Naive thymus-derived CD4-positive, alpha-beta T cell (primary cell): Measurements from ENCODE around the gene MAMSTR. TPM values are rescaled to one million over a fixed set of nuclear protein-coding genes. Genes with fewer than 3 reads are reported as not detected.

ENCODE experiments used
- ATAC-seq: fragments of 150-1000 bp; cut with Tn5 transposase; 2 replicates; pipeline ENCODE4 v1.10.0; 2021; ENCODE audit warnings: mild to moderate bottlenecking, moderate library complexity
- CTCF ChIA-PET: fragments of 350-600 bp; sonication (Branson Sonifier 250); formaldehyde crosslinking; loops from one replicate; lab custom pipeline; 2021; ENCODE audit warnings: antibody characterized with exemption; lab: Charles Lee
- POLR2A ChIA-PET: fragments of 350-600 bp; sonication (Branson Sonifier 250); formaldehyde crosslinking; loops from one replicate; lab custom pipeline; 2021; ENCODE audit warnings: antibody characterized with exemption, inconsistent platforms; lab: Charles Lee
- DNase-seq, 9 donors: peaks; one replicate each; pipeline versions ENCODE4 v3.0.0 to v3.0.0-alpha.2; 2020 to 2022; ENCODE audit warnings: mixed read lengths in 1 of 9
- H3K27ac ChIP-seq: one replicate; pipeline ENCODE4 v1.7.0; 2013; ENCODE audit warnings: mild to moderate bottlenecking, low read depth, low read length, moderate library complexity
- H3K27me3 ChIP-seq, 2 donors: one replicate each; pipeline ENCODE4 v1.7.0; 2013; ENCODE audit warnings: low read length in 2 of 2, mild to moderate bottlenecking in 2 of 2, moderate library complexity in 2 of 2; ENCODE audit not compliant: control insufficient read depth in 2 of 2, insufficient read depth in 2 of 2
- H3K36me3 ChIP-seq, 3 experiments: 1 replicate in 2 of 3; 2 replicates in 1 of 3; pipeline ENCODE4 v1.7.0; 2013; ENCODE audit warnings: low read length in 3 of 3, mild to moderate bottlenecking in 3 of 3, moderate library complexity in 1 of 3; ENCODE audit not compliant: insufficient read depth in 3 of 3, control insufficient read depth in 2 of 3
- H3K4me1 ChIP-seq, 2 donors: one replicate each; pipeline ENCODE4 v1.7.0; 2013; ENCODE audit warnings: low read length in 2 of 2, mild to moderate bottlenecking in 2 of 2, moderate library complexity in 1 of 2; ENCODE audit not compliant: control insufficient read depth in 2 of 2, insufficient read depth in 2 of 2
- H3K4me3 ChIP-seq: 2 replicates; pipeline ENCODE4 v1.7.0; 2013; ENCODE audit warnings: mild to moderate bottlenecking, low read length
- H3K9me3 ChIP-seq, 3 experiments: 1 replicate in 2 of 3; 2 replicates in 1 of 3; pipeline ENCODE4 v1.7.0; 2013; ENCODE audit warnings: low read length in 3 of 3; ENCODE audit not compliant: control insufficient read depth in 2 of 3
- H3K27ac Mint-ChIP-seq, 9 donors: one replicate each; pipeline ENCODE4 v1.8.0; 2020 to 2022; ENCODE audit warnings: mixed read lengths in 9 of 9, mild to moderate bottlenecking in 8 of 9, moderate library complexity in 5 of 9, inconsistent platforms in 2 of 9
- H3K27me3 Mint-ChIP-seq, 5 donors: one replicate each; pipeline ENCODE4 v1.8.0; 2021 to 2022; ENCODE audit warnings: mixed read lengths in 5 of 5, mild to moderate bottlenecking in 1 of 5
- H3K36me3 Mint-ChIP-seq, 5 donors: one replicate each; pipeline ENCODE4 v1.8.0; 2020 to 2022; ENCODE audit warnings: mixed read lengths in 5 of 5, mild to moderate bottlenecking in 3 of 5, inconsistent platforms in 1 of 5
- H3K4me1 Mint-ChIP-seq, 7 donors: one replicate each; pipeline ENCODE4 v1.8.0; 2020 to 2022; ENCODE audit warnings: mixed read lengths in 7 of 7, mild to moderate bottlenecking in 3 of 7, inconsistent platforms in 1 of 7
- H3K4me3 Mint-ChIP-seq, 10 donors: one replicate each; pipeline ENCODE4 v1.8.0; 2020 to 2022; ENCODE audit warnings: mild to moderate bottlenecking in 10 of 10, mixed read lengths in 10 of 10, moderate library complexity in 6 of 10, inconsistent platforms in 2 of 10
- H3K9me3 Mint-ChIP-seq, 11 donors: one replicate each; pipeline ENCODE4 v1.8.0; 2020 to 2022; ENCODE audit warnings: mixed read lengths in 11 of 11, mild to moderate bottlenecking in 4 of 11, inconsistent platforms in 1 of 11, moderate library complexity in 1 of 11
- intact Hi-C, 2 donors: fragments of 100-400 bp; cut with micrococcal nuclease; formaldehyde crosslinking; loops; one replicate each; pipeline ENCODE4 v1.15.1; 2023
- polyA plus RNA-seq, 2 donors: library from polyadenylated mRNA; unstranded; fragments of 300-500 nt; fragmentation: Illumina TruSeq; gene quantifications; one replicate each; pipeline ENCODE4 v1.2.3, GENCODE V29; 2021
- total RNA-seq, 6 experiments: library from RNA in 5 of 6; stranded (reverse) in 5 of 6; gene quantifications; 1 replicate in 5 of 6; 2 replicates in 1 of 6; pipeline ENCODE4 v1.2.3 and lab custom pipeline; 2021 to 2026

Gene MAMSTR
- total and polyA plus RNA-seq, 7 experiments from 2014 or later, result 0.25 to 2.1 (median 0.87) TPM

DNA sequence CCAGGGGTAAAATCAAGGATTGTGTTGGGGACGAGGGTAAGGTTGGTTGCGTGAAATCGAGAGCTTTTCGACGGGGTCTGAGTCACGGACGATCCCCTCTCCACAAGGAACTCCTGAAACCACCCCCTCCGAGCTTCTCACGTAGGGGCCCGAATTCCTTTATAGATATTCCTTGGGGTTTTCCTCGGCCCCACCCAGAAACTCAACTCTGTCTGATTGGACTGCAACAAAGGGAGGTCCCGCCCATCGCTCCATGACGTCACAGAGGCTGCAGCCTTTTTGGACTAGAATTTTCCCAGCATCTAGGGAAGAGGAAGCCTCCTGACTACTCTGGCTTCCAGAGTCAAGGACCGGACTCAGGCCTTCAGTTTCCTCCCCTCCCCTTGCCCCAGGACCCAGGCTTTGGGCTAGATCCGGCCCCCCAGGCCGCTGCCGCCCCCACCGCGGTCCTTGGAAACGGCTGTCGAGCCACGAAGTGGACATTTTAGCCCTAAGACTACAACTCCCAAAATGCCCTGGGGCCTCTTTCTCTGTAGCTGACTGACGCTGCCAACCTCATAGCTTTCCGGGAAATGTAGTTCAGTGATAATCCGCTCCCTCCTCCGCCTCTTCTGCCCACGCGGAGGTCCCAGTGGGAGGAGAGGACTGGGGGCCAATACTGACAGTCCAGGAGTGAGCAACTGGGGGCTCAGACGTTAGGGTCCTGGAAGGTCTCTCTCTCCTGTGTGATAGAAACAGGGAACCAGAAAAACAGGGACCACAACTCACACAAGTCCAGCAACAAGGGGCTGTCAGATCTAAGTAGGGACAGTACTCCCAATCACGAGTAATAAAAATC lies 27.4 kb upstream of the MAMSTR start, which contains the start of gene IZUMO1:
IZUMO1 (minus strand) TSS at position 172 of the 838 bp plus-strand sequence. CDS start 1,050 bp downstream, outside the sequence.
- H3K36me3 Mint-ChIP-seq, result no peaks in the 10 kb centered on the region
- H3K4me1 ChIP-seq, result peaks cover under 1 to 5% of the 10 kb centered on the region in 2 donors
- H3K9me3 Mint-ChIP-seq, result peaks cover 0 to 3% (median 0%) of the 10 kb centered on the region in 11 donors
- H3K9me3 ChIP-seq, result no peaks in the 10 kb centered on the region
- ChIA-PET CTCF (interaction anchor here (0.5 to 0.7 kb wide), 4 partner anchors 31 to 394 kb away, joined by 3 to 5 read pairs (median 3); no protein-coding TSS in a partner anchor), POLR2A (interaction anchor here (0.9 to 1.4 kb wide), 2 partner anchors 22 to 72 kb away, joined by 3 to 4 read pairs; no protein-coding TSS in a partner anchor)
- peaks cover 5 to 33% (median 11%) of the 10 kb centered on the region in 7 donors for H3K4me1 Mint-ChIP-seq
- H3K27ac ChIP-seq, result no peak within 1 kb of the TSS
- intact Hi-C loops, result no loop called here
- H3K36me3 ChIP-seq, result no peaks in the 10 kb centered on the region
- peaks cover 6 to 19% (median 12%) of the 10 kb centered on the region in 5 donors for H3K27me3 Mint-ChIP-seq
- DNase-seq, result peak in 8 of 9 donors; percentile 31 to 65 (median 49)
- peak within 1 kb of the TSS in 3 of 9 donors; percentile 51 to 61 (median 53) for H3K27ac Mint-ChIP-seq
- no peak within 1 kb of the TSS for H3K4me3 ChIP-seq
- ATAC-seq, result peak; percentile 85
- peak within 1 kb of the TSS in 4 of 10 donors; percentile 16 to 55 (median 41) for H3K4me3 Mint-ChIP-seq
- peaks cover 0 to 2% of the 10 kb centered on the region in 2 donors for H3K27me3 ChIP-seq

DNA sequence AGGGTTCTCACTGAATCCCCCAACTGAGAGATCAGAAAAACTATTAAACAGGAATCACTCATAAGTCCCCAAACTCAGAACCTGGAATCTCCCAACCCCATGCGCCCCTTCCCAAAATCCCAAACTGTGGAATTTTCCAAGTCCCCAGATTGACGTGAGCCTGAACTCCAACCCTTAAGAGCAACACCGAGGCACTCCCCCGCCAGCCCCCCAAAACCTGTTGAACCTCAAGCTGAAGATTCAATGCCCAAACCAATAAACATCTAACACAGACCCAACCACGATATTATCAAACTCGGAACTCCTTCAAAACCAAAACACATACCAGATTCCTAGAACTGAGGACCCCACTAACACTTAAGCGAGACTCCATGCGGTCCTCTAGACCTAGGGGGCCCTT lies 26.6 kb upstream of the MAMSTR start:
- ChIA-PET POLR2A (no interaction called here), CTCF (interaction anchor here (0.5 kb wide), 1 partner anchor 395 kb away, joined by 3 read pairs; no protein-coding TSS in a partner anchor)
- Mint-ChIP-seq H3K4me1 (peaks cover 9 to 32% (median 12%) of the 10 kb centered on the region in 7 donors), H3K36me3 (no peaks in the 10 kb centered on the region), H3K27ac (peak overlapping the region in 2 of 9 donors; percentile 53 to 61), H3K9me3 (peaks cover 0 to 3% (median 0%) of the 10 kb centered on the region in 11 donors), H3K4me3 (peak overlapping the region in 2 of 10 donors; percentile 2 to 27), H3K27me3 (peaks cover 6 to 15% (median 8%) of the 10 kb centered on the region in 5 donors)
- peaks cover 0 to 2% of the 10 kb centered on the region in 2 donors for H3K27me3 ChIP-seq
- H3K27ac ChIP-seq, result no peak overlapping the region
- ATAC-seq (no peak), DNase-seq (no peak)
- H3K9me3 ChIP-seq, result no peaks in the 10 kb centered on the region
- H3K4me3 ChIP-seq, result no peak overlapping the region
- no peaks in the 10 kb centered on the region for H3K36me3 ChIP-seq
- peaks cover 5 to 7% of the 10 kb centered on the region in 2 donors for H3K4me1 ChIP-seq
- intact Hi-C loops, result no loop called here

DNA sequence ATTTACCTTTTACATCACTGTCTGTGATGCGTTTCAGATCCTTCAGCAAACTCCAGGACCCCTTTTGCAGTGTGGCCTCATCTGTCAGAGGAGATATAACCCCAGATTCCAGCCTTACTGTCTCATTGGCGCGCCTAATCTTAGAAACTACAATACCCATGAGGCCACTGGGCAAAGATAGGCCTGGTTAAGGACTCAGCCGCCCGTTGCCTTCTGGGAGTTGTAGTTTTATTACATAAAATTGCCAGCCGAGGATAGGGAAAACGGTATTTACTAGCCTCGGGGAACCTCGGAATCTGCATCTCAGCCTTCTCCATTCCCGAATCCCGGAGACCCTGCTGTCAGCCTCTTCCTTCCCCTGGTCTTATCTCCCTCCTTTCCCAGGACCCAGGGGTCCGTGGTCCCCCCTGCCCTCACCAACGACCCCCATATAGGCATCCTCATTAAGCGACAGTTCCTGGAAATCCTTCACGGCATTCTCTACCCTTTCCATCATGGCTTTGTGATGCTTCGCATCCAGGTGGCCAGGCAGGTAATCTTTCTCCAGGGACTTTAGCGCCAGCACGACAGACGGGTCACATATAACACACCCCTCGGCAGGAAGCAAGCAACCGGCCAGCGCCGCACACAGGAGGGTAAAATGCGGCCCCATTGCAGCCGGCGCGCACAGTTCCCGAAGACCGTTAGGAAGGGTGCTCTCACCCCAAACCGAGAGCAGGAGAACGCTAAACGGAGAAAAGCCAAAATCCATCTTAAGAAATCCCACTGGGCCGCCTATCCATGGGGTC lies 25.9 kb upstream of the MAMSTR start:
- H3K27ac ChIP-seq, result no peak overlapping the region
- H3K4me1 Mint-ChIP-seq, result peaks cover 9 to 34% (median 15%) of the 10 kb centered on the region in 7 donors
- intact Hi-C loops, result no loop called here
- peaks cover 0 to 3% (median 0%) of the 10 kb centered on the region in 11 donors for H3K9me3 Mint-ChIP-seq
- ATAC-seq (peak; percentile 85), DNase-seq (peak in 8 of 9 donors; percentile 38 to 70 (median 57))
- H3K4me1 ChIP-seq, result peaks cover 5 to 12% of the 10 kb centered on the region in 2 donors
- ChIA-PET POLR2A (interaction anchor here (0.8 kb wide), 1 partner anchor 55 kb away, joined by 4 read pairs; no protein-coding TSS in a partner anchor), CTCF (interaction anchor here (0.6 kb wide), 1 partner anchor 43 kb away, joined by 3 read pairs; no protein-coding TSS in a partner anchor)
- no peaks in the 10 kb centered on the region for H3K36me3 Mint-ChIP-seq
- peaks cover 6 to 16% (median 7%) of the 10 kb centered on the region in 5 donors for H3K27me3 Mint-ChIP-seq
- no peak overlapping the region for H3K4me3 ChIP-seq
- no peaks in the 10 kb centered on the region for H3K36me3 ChIP-seq
- H3K27me3 ChIP-seq, result peaks cover 0 to 2% of the 10 kb centered on the region in 2 donors
- H3K4me3 Mint-ChIP-seq, result peak overlapping the region in 1 of 10 donors; percentile 33
- no peaks in the 10 kb centered on the region for H3K9me3 ChIP-seq
- H3K27ac Mint-ChIP-seq, result no peak overlapping the region

DNA sequence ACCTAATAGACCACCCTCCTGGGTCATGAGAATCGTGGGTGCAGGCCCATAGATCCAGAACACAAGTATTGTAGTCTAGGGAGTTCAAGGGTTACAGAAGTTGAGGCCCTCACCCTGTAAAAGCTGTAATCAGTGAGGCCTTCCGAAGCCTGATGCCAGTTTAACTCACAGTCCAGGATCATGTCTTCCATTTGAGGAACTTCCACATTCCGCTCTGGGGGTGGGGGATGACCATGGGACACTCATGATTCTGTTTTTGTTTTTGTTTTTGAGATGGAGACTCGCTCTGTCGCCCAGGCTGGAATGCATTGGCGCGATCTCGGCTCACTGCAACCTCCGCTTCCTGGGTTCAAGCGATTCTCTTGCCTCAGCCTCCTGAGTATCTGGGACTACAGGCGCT lies 22.6 kb upstream of the MAMSTR start:
- ChIA-PET POLR2A (no interaction called here), CTCF (no interaction called here)
- intact Hi-C loops, result no loop called here
- Mint-ChIP-seq H3K27me3 (peaks cover 6 to 25% (median 7%) of the 10 kb centered on the region in 5 donors), H3K9me3 (peaks cover 0 to 4% (median 0%) of the 10 kb centered on the region in 11 donors), H3K4me3 (no peak overlapping the region), H3K4me1 (peaks cover 12 to 36% (median 26%) of the 10 kb centered on the region in 7 donors), H3K27ac (no peak overlapping the region), H3K36me3 (no peaks in the 10 kb centered on the region)
- no peak overlapping the region for H3K4me3 ChIP-seq
- H3K4me1 ChIP-seq, result peaks cover 9 to 26% of the 10 kb centered on the region in 2 donors
- ATAC-seq (no peak), DNase-seq (no peak)
- H3K27ac ChIP-seq, result no peak overlapping the region
- H3K36me3 ChIP-seq, result no peaks in the 10 kb centered on the region
- H3K27me3 ChIP-seq, result peaks cover 0 to 2% of the 10 kb centered on the region in 2 donors
- no peaks in the 10 kb centered on the region for H3K9me3 ChIP-seq

DNA sequence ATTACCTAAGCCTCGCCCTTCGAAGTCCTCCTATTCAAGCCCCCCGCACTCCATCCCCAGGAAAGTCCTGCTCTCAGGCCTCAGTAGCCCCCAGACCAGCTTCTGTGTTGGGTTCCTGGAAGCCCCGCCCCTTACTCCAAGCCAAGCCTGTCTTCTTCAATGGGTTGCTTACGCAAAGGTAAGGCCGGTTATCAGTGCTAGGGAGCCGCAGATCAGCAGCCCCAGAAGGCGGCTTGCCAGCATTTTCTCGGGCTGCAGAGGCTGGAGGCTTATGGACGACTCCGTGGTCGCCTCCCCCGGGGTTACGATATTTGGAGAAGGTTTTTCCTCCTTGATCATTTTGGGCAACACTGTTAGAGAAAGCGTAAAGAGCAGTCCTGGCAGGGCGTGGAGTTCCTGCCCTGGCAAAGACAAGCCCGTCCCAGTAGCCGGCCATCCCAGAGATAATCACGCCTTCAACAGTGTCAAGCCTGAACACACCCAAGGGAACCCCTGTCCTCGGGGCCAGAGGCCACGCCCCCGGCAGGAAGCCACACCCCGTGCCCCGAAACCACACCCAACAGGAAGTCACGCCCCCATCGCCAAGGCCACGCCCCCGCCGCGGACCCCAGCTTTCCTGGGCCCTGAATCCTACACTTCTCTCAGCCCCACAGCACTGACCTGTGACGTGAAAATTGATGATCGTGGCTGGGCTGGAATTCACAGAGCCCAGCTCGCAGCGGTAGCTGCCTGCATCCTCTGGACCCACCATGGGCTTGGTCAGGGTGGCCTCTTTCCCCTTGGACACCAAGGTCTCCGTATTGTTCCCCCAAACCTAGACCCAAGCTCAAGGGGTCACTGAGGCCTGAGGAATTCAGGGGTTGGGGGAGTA lies 21.8 kb upstream of the MAMSTR start:
- H3K4me1 ChIP-seq, result peaks cover 4 to 26% of the 10 kb centered on the region in 2 donors
- DNase-seq (peak in 1 of 9 donors; percentile 62), ATAC-seq (no peak)
- H3K4me3 ChIP-seq, result no peak overlapping the region
- H3K36me3 ChIP-seq, result no peaks in the 10 kb centered on the region
- Mint-ChIP-seq H3K27ac (peak overlapping the region in 1 of 9 donors; percentile 43), H3K27me3 (peaks cover 5 to 25% (median 5%) of the 10 kb centered on the region in 5 donors), H3K9me3 (peaks cover 0 to 4% (median 0%) of the 10 kb centered on the region in 11 donors), H3K36me3 (no peaks in the 10 kb centered on the region), H3K4me3 (peak overlapping the region in 9 of 10 donors; percentile 5 to 81 (median 42)), H3K4me1 (peaks cover 11 to 31% (median 25%) of the 10 kb centered on the region in 7 donors)
- peaks cover 0 to 2% of the 10 kb centered on the region in 2 donors for H3K27me3 ChIP-seq
- H3K27ac ChIP-seq, result no peak overlapping the region
- intact Hi-C loops, result no loop called here
- no peaks in the 10 kb centered on the region for H3K9me3 ChIP-seq
- ChIA-PET POLR2A (no interaction called here), CTCF (no interaction called here)
